ENCODE results near the gene CHRND.

DNA sequence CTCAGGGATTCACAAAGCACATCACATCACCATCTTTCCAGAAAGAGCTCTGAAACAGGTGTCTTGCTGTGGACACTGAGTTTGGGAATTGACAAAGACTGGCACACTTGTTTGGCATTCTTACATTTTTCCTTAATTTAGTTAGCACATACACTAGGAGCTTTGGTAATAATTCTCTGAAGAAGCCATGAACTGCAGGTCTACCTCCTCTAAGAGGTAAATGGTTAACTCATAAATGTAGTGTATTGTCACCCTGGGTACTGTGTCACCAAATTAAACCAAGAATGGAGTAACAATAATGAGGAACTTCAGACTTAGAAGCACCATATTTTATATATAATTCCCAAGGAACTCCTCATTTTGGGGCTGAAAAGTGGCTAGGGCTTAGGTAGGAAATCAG is 47.1 kb downstream of the CHRND start:
- TF ChIP-seq, protein P1, sequence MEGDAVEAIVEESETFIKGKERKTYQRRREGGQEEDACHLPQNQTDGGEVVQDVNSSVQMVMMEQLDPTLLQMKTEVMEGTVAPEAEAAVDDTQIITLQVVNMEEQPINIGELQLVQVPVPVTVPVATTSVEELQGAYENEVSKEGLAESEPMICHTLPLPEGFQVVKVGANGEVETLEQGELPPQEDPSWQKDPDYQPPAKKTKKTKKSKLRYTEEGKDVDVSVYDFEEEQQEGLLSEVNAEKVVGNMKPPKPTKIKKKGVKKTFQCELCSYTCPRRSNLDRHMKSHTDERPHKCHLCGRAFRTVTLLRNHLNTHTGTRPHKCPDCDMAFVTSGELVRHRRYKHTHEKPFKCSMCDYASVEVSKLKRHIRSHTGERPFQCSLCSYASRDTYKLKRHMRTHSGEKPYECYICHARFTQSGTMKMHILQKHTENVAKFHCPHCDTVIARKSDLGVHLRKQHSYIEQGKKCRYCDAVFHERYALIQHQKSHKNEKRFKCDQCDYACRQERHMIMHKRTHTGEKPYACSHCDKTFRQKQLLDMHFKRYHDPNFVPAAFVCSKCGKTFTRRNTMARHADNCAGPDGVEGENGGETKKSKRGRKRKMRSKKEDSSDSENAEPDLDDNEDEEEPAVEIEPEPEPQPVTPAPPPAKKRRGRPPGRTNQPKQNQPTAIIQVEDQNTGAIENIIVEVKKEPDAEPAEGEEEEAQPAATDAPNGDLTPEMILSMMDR (IDR thresholded peaks at IDR 0.05): no peak
- TF ChIP-seq POLR2A (IDR thresholded peaks at IDR 0.05): no peak

All from testis (tissue), 2 donors.